Activated naive CD8-positive, alpha-beta T cell treated with anti-CD3 and anti-CD28 coated beads for 36 hours (primary cell): ENCODE results near the gene PRDM8. TPM values are rescaled to one million over a fixed set of nuclear protein-coding genes. Genes with fewer than 3 reads are reported as not detected.

ENCODE experiments used
- DNase-seq: peaks from one replicate; pipeline ENCODE4 v3.0.0; 2021
- H3K27ac Mint-ChIP-seq: one replicate; pipeline ENCODE4 v1.8.0; 2022; ENCODE audit warnings: mild to moderate bottlenecking, moderate library complexity, mixed read lengths
- H3K27me3 Mint-ChIP-seq: one replicate; pipeline ENCODE4 v1.8.0; 2022; ENCODE audit warnings: mild to moderate bottlenecking, mixed read lengths
- H3K36me3 Mint-ChIP-seq: one replicate; pipeline ENCODE4 v1.8.0; 2021; ENCODE audit warnings: mild to moderate bottlenecking, mixed read lengths
- H3K4me1 Mint-ChIP-seq: one replicate; pipeline ENCODE4 v1.8.0; 2021; ENCODE audit warnings: mixed read lengths
- H3K4me3 Mint-ChIP-seq: one replicate; pipeline ENCODE4 v1.8.0; 2022; ENCODE audit warnings: mild to moderate bottlenecking, moderate library complexity, mixed read lengths
- H3K9me3 Mint-ChIP-seq: one replicate; pipeline ENCODE4 v1.8.0; 2022; ENCODE audit warnings: mixed read lengths
- total RNA-seq, 2 experiments: library from RNA; stranded (reverse); gene quantifications; one replicate each; pipeline ENCODE4 v1.2.3, GENCODE V29; 2021

Gene PRDM8
- total RNA-seq, 2 experiments from 2014 or later, result 1.3 to 2.3 TPM

DNA sequence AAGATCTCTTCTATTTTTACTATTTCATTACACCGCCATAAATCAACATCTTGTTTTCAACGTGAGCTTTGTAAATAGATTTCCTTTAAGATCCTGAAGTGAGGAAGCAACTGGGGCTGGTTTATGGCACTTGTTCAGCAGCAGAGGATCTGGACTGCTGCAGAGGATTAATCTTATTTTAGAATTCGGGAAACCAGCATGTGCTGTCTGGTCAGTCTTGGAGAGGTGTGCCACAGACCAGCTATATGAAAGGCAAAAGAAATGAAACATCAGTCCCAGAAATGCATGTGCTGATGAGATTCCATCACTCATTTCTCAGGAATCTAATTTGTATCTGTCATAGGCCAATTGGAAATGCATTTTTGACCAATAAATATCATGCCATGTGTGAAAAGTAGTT, 23.4 kb downstream of the PRDM8 start:
- Mint-ChIP-seq H3K4me3 (no peak overlapping the region), H3K27me3 (peaks cover 16% of the 10 kb centered on the region), H3K9me3 (no peaks in the 10 kb centered on the region)

DNA sequence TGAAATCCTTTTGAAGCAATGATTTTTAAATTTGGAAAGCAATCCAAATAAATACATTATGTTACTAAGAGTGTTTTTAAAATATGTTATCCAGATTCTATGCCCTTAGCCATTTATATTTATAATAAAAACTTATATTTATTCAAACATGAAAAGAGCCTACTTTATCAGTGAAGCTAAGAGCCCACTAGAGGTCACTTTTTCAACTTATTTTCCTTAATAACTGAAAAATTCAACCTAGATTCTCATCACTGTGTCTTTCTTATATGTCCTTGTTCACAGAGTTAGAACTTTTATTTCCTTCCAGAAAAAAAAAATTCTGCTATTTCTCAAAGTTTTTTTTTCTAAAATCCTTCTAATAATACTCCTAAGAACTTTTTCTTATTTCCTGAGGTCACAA, 23.9 kb downstream of the PRDM8 start:
- Mint-ChIP-seq H3K27ac (no peak overlapping the region), H3K36me3 (no peaks in the 10 kb centered on the region), H3K9me3 (no peaks in the 10 kb centered on the region), H3K4me3 (no peak overlapping the region), H3K27me3 (peaks cover 16% of the 10 kb centered on the region), H3K4me1 (no peaks in the 10 kb centered on the region)
- DNase-seq, result no peak

More for the DNA sequence above, 23.4 kb downstream of the PRDM8 start:
- Mint-ChIP-seq H3K4me1 (no peaks in the 10 kb centered on the region), H3K36me3 (no peaks in the 10 kb centered on the region), H3K27ac (no peak overlapping the region)
- no peak for DNase-seq

DNA sequence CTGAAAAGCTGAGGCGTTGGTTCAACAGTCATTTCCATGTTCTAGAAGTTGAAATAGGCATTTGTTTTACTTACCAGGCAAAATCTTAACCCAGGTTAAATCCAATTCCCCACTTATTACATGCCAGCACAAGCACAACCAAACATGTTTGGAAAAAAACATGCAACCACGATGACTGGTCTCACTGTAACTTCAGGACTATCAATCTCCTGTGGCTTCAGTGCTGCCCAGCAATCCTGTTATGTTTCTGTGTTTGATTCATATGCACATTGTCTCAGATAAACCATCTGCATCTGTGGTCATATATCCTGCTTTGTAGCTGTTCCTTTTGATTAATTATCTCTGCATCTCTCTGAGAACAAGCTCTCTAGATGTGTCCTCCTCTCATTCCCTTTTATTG, 28.3 kb downstream of the PRDM8 start:
- H3K4me3 Mint-ChIP-seq, result no peak overlapping the region
- H3K36me3 Mint-ChIP-seq, result no peaks in the 10 kb centered on the region
- H3K27ac Mint-ChIP-seq, result no peak overlapping the region

DNA sequence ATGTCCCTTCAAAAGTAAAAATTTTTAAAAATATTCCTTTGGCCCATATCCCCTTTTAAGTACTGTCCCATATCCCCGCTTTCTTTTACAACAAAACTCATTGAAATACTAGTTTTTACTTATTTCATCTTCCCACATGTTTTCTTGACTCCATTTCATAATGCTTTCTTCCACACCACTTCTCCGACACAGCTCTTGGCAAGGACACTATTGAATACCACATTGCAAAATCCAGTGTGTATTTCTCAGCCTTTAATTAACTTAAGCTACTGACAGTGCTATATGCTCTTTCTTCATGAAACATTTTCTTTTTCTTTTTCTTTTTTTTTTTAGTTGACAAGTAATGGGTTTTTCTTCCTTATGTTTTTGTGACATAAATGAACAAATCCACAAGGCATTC, 28.8 kb downstream of the PRDM8 start:
- H3K4me3 Mint-ChIP-seq, result no peak overlapping the region
- no peaks in the 10 kb centered on the region for H3K4me1 Mint-ChIP-seq
- H3K36me3 Mint-ChIP-seq, result no peaks in the 10 kb centered on the region
- H3K9me3 Mint-ChIP-seq, result no peaks in the 10 kb centered on the region
- H3K27me3 Mint-ChIP-seq, result peaks cover 4% of the 10 kb centered on the region
- H3K27ac Mint-ChIP-seq, result no peak overlapping the region
- no peak for DNase-seq

More for the DNA sequence above, 28.3 kb downstream of the PRDM8 start:
- H3K4me1 Mint-ChIP-seq, result no peaks in the 10 kb centered on the region
- H3K27me3 Mint-ChIP-seq, result peaks cover 3% of the 10 kb centered on the region
- no peaks in the 10 kb centered on the region for H3K9me3 Mint-ChIP-seq
- DNase-seq, result no peak

DNA sequence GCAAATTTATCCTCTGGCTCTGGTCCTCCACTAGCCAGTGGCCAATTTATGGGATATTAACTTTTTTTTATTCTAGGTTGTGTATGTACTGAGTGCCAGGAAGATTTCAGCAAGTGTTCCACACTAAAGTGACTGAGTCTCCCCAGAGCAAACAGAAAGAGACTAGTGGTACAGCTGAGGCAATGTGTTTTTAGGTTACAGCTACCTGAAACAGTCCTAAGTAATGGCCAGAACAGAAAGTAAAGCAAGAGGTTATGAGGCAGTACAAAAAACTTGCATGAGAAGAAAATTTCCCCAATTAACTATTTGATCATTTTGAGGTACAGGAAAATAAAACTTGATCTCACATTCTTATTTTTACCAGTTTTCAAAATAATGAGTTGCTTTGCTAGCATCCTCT, 31.2 kb downstream of the PRDM8 start:
- Mint-ChIP-seq H3K4me1 (no peaks in the 10 kb centered on the region), H3K27ac (no peak overlapping the region)

DNA sequence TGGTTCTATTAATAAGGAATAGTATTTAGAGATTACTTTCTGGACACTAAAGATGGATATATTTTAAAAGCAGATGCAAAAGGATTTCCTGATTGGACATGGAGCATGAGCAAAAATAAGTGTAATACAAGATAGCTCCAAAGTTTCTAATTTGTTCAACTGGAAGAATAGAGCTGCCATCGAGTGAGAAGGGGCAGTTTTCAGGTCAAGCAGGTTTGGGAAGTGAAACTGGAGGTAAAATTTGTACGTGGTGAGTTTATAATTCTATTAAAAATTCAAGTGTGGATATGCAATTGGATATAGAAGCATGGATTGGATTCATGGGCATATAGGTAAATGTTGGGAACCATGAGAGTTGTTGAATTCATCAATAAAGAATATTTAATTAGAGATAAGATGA, 31.8 kb downstream of the PRDM8 start:
- Mint-ChIP-seq H3K9me3 (no peaks in the 10 kb centered on the region), H3K36me3 (no peaks in the 10 kb centered on the region), H3K4me3 (no peak overlapping the region), H3K4me1 (no peaks in the 10 kb centered on the region), H3K27me3 (peaks cover 9% of the 10 kb centered on the region), H3K27ac (no peak overlapping the region)
- no peak for DNase-seq

More for the DNA sequence above, 31.2 kb downstream of the PRDM8 start:
- Mint-ChIP-seq H3K4me3 (no peak overlapping the region), H3K27me3 (peaks cover 9% of the 10 kb centered on the region), H3K36me3 (no peaks in the 10 kb centered on the region), H3K9me3 (no peaks in the 10 kb centered on the region)
- DNase-seq, result no peak

DNA sequence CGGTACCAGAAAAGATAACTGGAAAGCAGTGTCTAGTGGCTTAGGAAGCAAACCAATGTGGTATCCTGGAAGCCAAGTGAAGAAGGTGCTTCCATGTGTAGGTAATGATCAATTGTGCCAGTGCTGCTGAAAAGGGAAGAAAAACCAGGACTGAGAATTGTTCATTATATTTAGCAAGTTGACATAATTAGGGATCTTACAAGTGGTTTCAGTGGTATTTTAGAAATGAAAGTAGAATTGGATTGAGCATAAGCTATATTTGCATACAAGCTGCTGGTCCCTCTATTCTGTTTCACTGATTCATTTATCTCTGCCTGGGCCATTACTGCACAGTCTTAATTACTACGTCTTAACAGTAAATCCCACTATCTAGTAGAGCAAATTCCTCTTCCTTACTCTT, 32.3 kb downstream of the PRDM8 start:
- Mint-ChIP-seq H3K27me3 (peaks cover 9% of the 10 kb centered on the region), H3K4me3 (no peak overlapping the region)

DNA sequence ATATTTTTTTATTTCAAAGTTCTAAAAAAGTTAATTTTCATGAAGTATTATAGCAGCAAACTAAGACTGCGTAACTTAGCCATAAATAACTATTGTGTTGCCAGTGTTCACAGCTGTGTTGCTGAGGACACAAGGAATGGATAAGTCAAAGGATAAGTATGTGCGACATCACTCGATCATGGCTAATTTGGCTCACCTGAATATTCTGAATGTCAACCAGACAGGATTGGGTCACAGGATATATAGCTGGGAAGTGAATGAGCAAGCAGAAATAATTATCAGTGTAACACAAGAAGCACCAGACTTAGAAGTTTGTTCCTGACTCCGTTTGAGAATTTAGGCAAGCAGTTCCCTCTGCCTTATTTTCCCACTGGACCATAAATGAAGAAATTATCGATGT, 33.9 kb downstream of the PRDM8 start:
- Mint-ChIP-seq H3K4me3 (no peak overlapping the region), H3K9me3 (no peaks in the 10 kb centered on the region), H3K36me3 (no peaks in the 10 kb centered on the region), H3K27ac (no peak overlapping the region), H3K4me1 (no peaks in the 10 kb centered on the region), H3K27me3 (peaks cover 13% of the 10 kb centered on the region)
- DNase-seq, result no peak

More for the DNA sequence above, 32.3 kb downstream of the PRDM8 start:
- no peaks in the 10 kb centered on the region for H3K9me3 Mint-ChIP-seq
- no peak for DNase-seq
- no peak overlapping the region for H3K27ac Mint-ChIP-seq
- H3K36me3 Mint-ChIP-seq, result no peaks in the 10 kb centered on the region
- H3K4me1 Mint-ChIP-seq, result no peaks in the 10 kb centered on the region

DNA sequence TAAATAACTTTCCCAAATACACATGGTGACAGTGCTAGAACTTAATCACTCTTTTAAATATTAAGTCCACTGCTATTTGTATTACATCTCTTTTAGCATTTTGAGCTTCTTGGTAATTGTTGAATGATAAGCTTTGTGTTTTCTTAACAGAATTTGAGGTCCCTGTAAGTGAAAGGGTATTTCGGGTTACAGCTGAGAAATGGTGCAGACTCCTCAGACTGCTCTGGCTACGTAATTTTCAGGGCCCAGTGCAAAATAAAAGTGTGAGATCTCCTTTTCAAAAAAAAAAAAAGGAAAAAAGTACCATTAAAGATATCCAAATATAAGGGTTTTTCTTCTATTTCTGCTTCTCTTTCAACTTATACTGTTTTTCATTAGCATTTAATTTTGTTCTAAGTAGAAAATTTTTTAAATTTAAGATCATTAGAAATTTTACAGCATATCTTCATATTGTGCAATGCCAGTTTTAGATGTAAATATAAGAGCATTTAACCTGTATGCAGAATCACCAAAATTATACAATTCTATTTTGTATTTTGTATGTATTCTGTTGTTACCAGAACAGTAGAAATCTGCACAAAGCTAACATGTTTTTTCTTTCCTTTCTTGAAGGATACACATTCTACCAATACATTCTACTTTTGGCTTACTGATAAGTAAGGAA, 35.5 kb downstream of the PRDM8 start:
- Mint-ChIP-seq H3K36me3 (no peaks in the 10 kb centered on the region), H3K4me3 (no peak overlapping the region), H3K4me1 (no peaks in the 10 kb centered on the region), H3K9me3 (no peaks in the 10 kb centered on the region), H3K27me3 (peaks cover 14% of the 10 kb centered on the region), H3K27ac (no peak overlapping the region)
- no peak for DNase-seq

DNA sequence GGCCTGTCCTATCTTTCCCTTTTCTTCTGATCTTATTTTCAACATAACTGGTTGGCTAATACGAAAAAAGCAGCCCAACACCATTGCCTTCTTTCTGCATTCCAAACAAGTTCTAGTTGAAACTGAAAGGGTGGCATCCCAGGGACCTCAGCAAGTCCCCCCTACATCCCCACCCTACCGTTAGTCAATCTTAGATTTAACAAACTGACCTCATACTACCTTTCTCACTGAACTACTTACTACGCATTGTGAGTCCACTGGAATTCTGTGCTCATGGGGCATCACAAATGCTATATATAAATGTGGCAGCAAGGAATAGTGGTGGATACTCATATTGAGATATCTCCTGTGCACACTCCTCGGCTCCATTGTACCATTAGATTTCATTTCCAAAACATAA, 36.1 kb downstream of the PRDM8 start:
- no peak overlapping the region for H3K4me3 Mint-ChIP-seq
- no peak overlapping the region for H3K27ac Mint-ChIP-seq

DNA sequence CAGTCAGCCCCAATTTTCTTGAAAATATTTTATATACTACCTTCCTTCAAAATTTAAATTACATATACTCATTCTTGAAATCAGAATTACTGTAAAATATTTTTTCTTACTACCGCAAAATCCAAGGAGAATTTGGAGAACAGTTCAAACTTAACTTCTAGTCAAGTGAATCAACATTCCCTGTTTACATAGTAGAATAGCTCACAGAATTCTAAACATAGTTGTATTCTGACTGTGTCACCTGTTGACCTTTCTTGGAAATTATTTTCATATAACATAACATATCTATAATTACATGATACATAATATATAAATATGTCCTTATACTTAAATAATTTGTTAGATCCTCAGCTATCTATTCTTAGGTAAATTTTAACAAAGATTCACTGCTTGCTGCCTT, 38.1 kb downstream of the PRDM8 start:
- H3K4me3 Mint-ChIP-seq, result no peak overlapping the region
- H3K9me3 Mint-ChIP-seq, result no peaks in the 10 kb centered on the region
- H3K4me1 Mint-ChIP-seq, result no peaks in the 10 kb centered on the region
- no peak for DNase-seq
- no peak overlapping the region for H3K27ac Mint-ChIP-seq
- peaks cover 12% of the 10 kb centered on the region for H3K27me3 Mint-ChIP-seq
- no peaks in the 10 kb centered on the region for H3K36me3 Mint-ChIP-seq

More for the DNA sequence above, 36.1 kb downstream of the PRDM8 start:
- Mint-ChIP-seq H3K36me3 (no peaks in the 10 kb centered on the region), H3K27me3 (peaks cover 14% of the 10 kb centered on the region), H3K4me1 (no peaks in the 10 kb centered on the region), H3K9me3 (no peaks in the 10 kb centered on the region)
- DNase-seq, result no peak

DNA sequence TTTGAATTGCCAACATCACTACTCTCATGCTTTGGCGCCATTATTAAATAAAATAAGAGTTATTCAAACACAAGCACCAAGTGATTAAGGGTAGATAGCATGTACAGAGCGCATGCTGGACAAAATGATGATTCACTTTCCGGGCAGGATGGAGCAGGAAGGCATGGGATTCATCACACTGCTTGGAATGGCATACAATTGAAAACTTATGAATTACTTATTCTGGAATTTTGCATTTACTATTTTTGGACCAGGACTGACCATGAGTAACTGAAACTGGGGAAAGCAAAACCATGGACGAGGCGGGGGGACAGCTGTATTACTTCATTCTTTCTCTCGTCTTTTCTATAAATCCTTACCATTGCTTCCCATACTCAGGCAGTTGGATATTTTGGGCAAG, 40.7 kb downstream of the PRDM8 start:
- Mint-ChIP-seq H3K36me3 (no peaks in the 10 kb centered on the region), H3K4me1 (no peaks in the 10 kb centered on the region), H3K9me3 (no peaks in the 10 kb centered on the region), H3K27ac (no peak overlapping the region), H3K27me3 (peaks cover 5% of the 10 kb centered on the region), H3K4me3 (no peak overlapping the region)
- DNase-seq, result no peak

DNA sequence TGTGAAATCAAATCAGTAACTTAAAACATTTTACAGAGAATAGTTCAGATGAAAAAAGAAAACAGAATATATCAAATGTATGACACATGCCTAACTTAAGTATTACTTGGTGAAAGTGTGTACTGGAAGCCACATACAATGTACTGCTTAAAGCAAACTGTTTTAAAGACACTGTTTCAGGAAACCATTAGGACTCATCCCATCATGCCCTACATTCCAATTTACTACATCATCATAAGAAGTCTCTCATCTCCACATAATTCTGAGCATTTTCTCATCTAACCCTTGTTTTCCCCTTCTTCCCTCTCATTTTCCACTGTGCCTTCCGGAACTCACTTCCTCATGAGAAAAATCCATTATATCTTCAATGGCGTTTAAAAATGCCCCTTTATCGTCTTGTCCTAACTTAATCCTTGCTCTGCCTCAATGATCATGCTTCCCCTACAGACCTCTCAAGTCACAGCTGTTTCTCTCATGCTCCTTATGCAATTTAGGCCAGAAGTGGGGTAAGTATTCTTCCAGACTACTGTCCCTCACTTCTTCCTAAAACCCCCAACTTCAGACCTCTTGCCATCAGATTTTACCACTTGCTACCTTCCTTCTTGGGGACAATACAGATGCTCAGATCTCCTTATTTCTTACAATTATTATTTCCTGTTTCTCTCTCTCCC, 42.3 kb downstream of the PRDM8 start:
- no peak for DNase-seq
- H3K36me3 Mint-ChIP-seq, result no peaks in the 10 kb centered on the region
- peaks cover 12% of the 10 kb centered on the region for H3K27me3 Mint-ChIP-seq
- H3K27ac Mint-ChIP-seq, result no peak overlapping the region
- no peaks in the 10 kb centered on the region for H3K9me3 Mint-ChIP-seq
- H3K4me1 Mint-ChIP-seq, result no peaks in the 10 kb centered on the region
- no peak overlapping the region for H3K4me3 Mint-ChIP-seq

DNA sequence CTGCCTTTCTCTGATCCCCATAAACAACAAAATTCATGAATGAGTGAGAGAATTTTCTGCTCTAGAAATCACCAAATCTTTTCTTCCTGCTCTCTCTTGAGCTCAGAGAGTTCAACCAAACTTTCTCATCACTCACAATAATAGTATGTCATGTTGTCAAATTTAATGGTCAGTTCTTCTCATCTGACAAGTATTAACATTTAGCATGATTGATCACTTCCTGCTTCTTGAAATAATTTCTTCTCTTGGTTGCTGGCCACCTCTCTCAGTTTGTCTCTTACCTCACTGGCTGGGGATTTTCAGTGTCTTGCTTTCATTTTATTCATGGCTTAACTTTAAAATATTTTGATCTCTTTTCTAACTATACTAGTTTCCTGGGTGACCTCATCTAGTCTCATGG, 43.7 kb downstream of the PRDM8 start:
- no peak overlapping the region for H3K27ac Mint-ChIP-seq
- H3K9me3 Mint-ChIP-seq, result no peaks in the 10 kb centered on the region
- no peaks in the 10 kb centered on the region for H3K36me3 Mint-ChIP-seq
- peaks cover 10% of the 10 kb centered on the region for H3K27me3 Mint-ChIP-seq
- no peak for DNase-seq
- H3K4me3 Mint-ChIP-seq, result no peak overlapping the region
- H3K4me1 Mint-ChIP-seq, result no peaks in the 10 kb centered on the region

DNA sequence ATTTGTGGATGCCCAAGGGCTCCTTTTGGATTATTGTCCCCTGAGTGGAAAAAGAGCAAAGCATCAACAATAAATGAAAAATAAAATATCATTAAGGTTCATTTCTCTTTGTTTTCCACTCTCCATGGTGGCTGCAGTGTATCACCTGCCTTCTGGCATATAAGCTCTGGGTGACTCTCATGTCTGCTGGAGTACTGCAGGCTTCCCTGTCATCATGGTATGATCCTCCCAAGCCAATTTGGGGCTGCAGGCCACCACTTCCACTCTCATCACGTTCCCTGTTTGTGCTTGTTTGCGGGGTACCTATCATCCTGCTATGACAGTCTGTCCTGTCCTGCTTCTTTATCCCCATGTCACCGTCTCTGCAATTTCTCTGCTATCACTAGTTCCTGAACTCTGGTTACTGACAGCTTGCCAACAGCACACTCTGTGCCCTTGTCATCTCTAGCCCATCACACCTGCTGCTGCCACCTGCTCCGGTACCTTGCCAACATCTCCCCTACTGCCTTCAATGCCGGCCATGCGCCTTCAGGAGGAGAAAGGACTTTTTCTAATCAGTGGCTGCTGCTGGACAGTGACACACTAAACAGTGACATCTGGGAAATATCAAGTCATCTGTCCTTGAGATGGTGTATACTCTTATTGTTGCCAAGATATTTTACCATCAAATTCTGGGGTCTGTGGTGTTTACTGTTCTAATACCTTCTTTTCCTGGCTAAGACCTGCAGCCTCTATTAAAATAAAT, 46.1 kb downstream of the PRDM8 start:
- DNase-seq, result no peak
- Mint-ChIP-seq H3K36me3 (no peaks in the 10 kb centered on the region), H3K4me3 (no peak overlapping the region), H3K4me1 (no peaks in the 10 kb centered on the region), H3K9me3 (no peaks in the 10 kb centered on the region), H3K27me3 (peaks cover 15% of the 10 kb centered on the region), H3K27ac (no peak overlapping the region)
